Mesodermal cell (in vitro differentiated cells): ENCODE results near the gene FANCG.

ENCODE experiments used
- H3K27ac ChIP-seq: 2 replicates; pipeline ENCODE4 v1.7.0; 2013; ENCODE audit warnings: mild to moderate bottlenecking, low read depth, low read length, moderate library complexity; ENCODE audit not compliant: severe bottlenecking
- H3K36me3 ChIP-seq: 2 replicates; pipeline ENCODE4 v1.7.1; 2013; ENCODE audit warnings: mild to moderate bottlenecking, low read length, moderate library complexity; ENCODE audit not compliant: control insufficient read depth, insufficient read depth
- H3K4me1 ChIP-seq: one replicate; pipeline ENCODE4 v1.7.1; 2013; ENCODE audit warnings: mild to moderate bottlenecking, low read length; ENCODE audit not compliant: insufficient read depth, control insufficient read depth, poor library complexity, severe bottlenecking
- H3K4me3 ChIP-seq: 2 replicates; pipeline ENCODE4 v1.7.0; 2013; ENCODE audit warnings: low read length, control low read depth, mild to moderate bottlenecking; ENCODE audit not compliant: insufficient read depth, poor library complexity, severe bottlenecking; ENCODE audit errors: extremely low read depth
- H3K9me3 ChIP-seq: 2 replicates; pipeline ENCODE4 v1.7.1; 2013; ENCODE audit warnings: mild to moderate bottlenecking, low read length, moderate library complexity; ENCODE audit not compliant: control insufficient read depth
- WGBS, 2 experiments: methylation state at CpG; one replicate each; pipeline ENCODE4 v1.1.5; 2013; ENCODE audit warnings: missing lambda C conversion rate in 2 of 2; ENCODE audit not compliant: insufficient coverage in 2 of 2; 5-methylcytosine and 5-hydroxymethylcytosine counted together

FANCG gene

DNA sequence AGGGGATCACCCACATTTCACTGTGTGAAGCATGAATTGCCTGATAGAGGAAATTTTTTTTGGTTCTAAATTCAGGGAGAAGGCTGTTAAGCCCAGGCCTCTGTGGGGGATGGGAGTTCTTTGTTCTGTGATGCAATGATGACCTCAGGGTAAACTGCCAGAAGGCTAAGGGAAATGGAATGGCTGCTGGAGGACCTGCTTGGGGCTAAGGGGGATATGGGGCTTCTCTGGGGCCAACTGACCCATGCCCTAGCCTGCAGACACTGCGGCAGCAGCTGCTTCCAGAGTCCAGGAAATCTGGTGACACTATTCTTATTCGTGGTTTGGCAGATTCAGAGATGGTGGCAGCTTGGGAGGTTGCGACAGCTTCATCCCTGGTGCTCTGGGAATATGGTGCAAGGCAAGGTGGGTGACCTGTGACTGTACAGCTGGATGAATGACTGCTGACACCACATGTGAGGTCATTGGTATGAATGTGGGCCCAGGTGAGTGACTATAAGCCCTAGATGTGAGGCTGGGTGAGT, 37.6 kb downstream of the FANCG start:
- WGBS, 2 experiments: 94 to 100% methylated on average over 1 to 3 of the region's 3 CpGs
- H3K27ac ChIP-seq: no peak overlapping the region

DNA sequence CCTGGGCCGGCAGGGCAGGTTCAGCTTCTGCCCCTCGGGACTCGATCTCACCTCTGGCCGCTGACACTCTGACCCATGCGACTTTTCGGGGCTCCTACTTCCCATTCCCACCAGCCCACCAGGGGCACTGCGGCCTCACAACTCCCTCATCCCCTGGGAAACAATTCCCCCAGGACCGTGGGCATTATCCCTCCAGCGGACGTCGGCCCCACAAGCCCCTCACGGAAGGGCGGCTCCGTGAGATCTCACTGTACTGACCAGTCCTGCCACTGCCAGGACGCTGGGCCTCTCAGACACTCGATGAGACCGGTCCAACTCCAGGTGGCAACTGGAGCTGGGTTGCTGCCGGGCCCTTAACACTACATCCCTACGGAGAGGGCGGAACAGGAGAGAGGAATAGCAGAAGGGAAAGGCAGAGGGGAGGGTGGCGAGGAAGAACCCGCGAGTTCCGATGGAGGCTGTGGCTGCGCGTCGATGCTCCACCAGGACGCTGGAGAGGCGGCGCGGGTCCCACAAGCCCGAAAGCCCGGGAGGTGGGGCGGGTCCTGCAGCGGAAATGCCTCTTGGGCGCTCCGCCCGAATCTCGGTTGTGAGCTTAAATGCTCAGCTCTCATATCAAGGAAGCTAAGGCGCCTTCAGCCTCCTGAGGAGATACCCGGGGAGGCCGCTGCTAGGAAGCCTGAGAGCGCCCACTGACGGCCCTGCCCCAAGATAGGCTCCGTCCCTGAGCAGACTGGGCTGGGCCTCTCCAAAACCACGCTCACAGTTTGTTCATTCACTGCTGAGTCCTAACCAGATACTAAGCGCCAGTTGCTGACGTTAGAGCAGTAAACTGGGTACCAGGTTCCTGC, 43.7 kb downstream of the FANCG start:
- H3K4me1 ChIP-seq: no peaks in the 10 kb centered on the region
- H3K27ac ChIP-seq: no peak overlapping the region
- 94 to 97% methylated on average over 44 to 45 of the region's 48 CpGs for WGBS, 2 experiments
- no peaks in the 10 kb centered on the region for H3K9me3 ChIP-seq
- no peak overlapping the region for H3K4me3 ChIP-seq
- H3K36me3 ChIP-seq: peaks cover 24% of the 10 kb centered on the region

More for the DNA sequence above, 37.6 kb downstream of the FANCG start:
- Histone ChIP-seq H3K36me3 (peaks cover 50% of the 10 kb centered on the region), H3K9me3 (no peaks in the 10 kb centered on the region), H3K4me1 (peaks cover 16% of the 10 kb centered on the region), H3K4me3 (no peak overlapping the region)

- H3K4me3 ChIP-seq: no peak overlapping the region
- 100% methylated on average over 2 of the region's 2 CpGs for WGBS, 2 experiments
- H3K4me1 ChIP-seq: no peaks in the 10 kb centered on the region
- H3K27ac ChIP-seq: no peak overlapping the region
- peaks cover 19% of the 10 kb centered on the region for H3K9me3 ChIP-seq
- H3K36me3 ChIP-seq: peaks cover 29% of the 10 kb centered on the region
These were observed 46.6 kb downstream of the FANCG start for GRCh38 chr9:35033101-35033500.

- H3K4me1 ChIP-seq: peaks cover 22% of the 10 kb centered on the region
- no CpG with 5 or more reads among the region's 2 CpGs for WGBS, 2 experiments
- H3K9me3 ChIP-seq: peaks cover 19% of the 10 kb centered on the region
- peaks cover 15% of the 10 kb centered on the region for H3K36me3 ChIP-seq
- no peak overlapping the region for H3K4me3 ChIP-seq
- no peak overlapping the region for H3K27ac ChIP-seq
These were observed 49.9 kb downstream of the FANCG start for GRCh38 chr9:35029852-35030251.

DNA sequence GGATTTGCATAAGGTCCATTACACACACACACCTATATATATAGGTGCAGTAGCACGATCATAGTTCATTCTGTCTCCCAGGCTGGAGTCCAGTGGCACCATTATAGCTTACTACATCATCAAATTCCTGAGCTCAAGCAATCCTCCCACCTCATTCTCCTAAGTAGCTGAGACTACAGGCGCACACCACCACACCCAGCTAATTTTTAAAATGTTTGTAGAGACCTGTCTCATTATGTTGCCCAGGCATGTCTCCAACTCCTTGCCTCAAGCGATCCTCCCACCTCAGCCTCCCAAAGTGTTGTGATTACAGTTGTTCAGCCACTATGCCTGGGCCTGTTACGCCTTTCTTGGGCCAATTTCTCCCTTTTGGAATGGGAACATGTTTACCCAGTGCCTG, 50.5 kb downstream of the FANCG start:
- no peak overlapping the region for H3K4me3 ChIP-seq
- H3K4me1 ChIP-seq: peaks cover 22% of the 10 kb centered on the region
- peaks cover 15% of the 10 kb centered on the region for H3K36me3 ChIP-seq
- H3K27ac ChIP-seq: no peak overlapping the region
- WGBS, 2 experiments: 88 to 95% methylated on average over 1 to 3 of the region's 4 CpGs
- peaks cover 19% of the 10 kb centered on the region for H3K9me3 ChIP-seq

GRCh38 chr9:35028341-35028740, 51.4 kb downstream of the FANCG start:
- Histone ChIP-seq H3K4me3 (no peak overlapping the region), H3K27ac (no peak overlapping the region), H3K4me1 (peaks cover 24% of the 10 kb centered on the region), H3K36me3 (peaks cover 12% of the 10 kb centered on the region), H3K9me3 (peaks cover 19% of the 10 kb centered on the region)

- Histone ChIP-seq H3K36me3 (peaks cover 12% of the 10 kb centered on the region), H3K4me3 (no peak overlapping the region), H3K9me3 (peaks cover 19% of the 10 kb centered on the region), H3K27ac (no peak overlapping the region), H3K4me1 (peaks cover 26% of the 10 kb centered on the region)
- WGBS, 2 experiments: no CpG with 5 or more reads among the region's 1 CpG
These were observed 51.9 kb downstream of the FANCG start for GRCh38 chr9:35027860-35028259.

DNA sequence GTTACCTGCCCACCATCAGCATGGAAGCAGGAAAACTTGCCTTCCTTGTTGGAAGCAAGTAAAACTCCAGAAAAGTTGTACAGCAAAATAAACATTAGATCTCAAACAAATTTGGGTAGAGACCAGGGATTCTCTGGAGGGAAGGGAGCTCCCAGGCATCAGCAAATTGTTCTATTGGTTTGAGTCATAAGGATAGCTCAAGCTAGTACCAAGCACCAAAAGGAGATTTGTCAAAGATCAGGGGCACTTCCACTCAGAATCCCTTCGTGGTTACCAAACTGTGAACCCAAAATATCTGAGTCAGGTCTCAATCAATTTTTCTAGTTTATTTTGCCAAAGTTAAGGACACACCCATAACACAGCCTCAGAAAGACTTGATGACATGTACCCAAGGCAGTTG, 52.4 kb downstream of the FANCG start:
- Histone ChIP-seq H3K9me3 (peaks cover 19% of the 10 kb centered on the region), H3K36me3 (peaks cover 9% of the 10 kb centered on the region), H3K27ac (peak overlapping the region; percentile 90), H3K4me3 (no peak overlapping the region), H3K4me1 (peaks cover 29% of the 10 kb centered on the region)
- 80 to 86% methylated on average over 1 of the region's 1 CpG for WGBS, 2 experiments

DNA sequence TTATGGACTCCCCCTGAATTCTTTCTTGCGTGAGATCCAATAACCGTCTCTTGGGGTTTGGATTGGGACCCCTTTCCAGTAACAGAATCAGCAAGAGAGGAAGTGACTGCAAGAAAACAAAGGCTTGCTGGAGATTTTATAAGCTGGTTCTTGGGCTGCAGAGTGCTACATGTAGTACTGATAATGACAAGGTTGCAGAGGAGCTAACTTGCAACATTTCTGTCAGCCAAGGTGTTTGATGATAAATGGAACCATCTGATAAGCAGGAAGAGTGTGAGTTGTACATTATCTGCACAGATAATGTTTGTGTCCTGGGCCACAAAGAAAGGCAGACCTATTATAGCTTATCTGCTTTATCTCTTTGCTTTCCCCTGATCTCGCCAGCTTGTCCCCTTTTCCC, 53.1 kb downstream of the FANCG start:
- Histone ChIP-seq H3K4me1 (peaks cover 29% of the 10 kb centered on the region), H3K36me3 (peaks cover 8% of the 10 kb centered on the region), H3K27ac (peak overlapping the region; percentile 90), H3K4me3 (no peak overlapping the region), H3K9me3 (peaks cover 19% of the 10 kb centered on the region)
- 48 to 93% methylated on average over 2 to 3 of the region's 3 CpGs for WGBS, 2 experiments
